ENCODE measurements around the gene AK2.
"Not testable (repeated sequence)": the region's sequence is repeated elsewhere in the genome, so short reads cannot be mapped to it uniquely, and the experiment has no call there.

AK2 gene

GRCh38 chr1:33055210-33056008, 18.7 kb upstream of the AK2 start:
- no peak for DNase-seq (ENCODE audit: low read depth in 3 of 3, low spot score in 1 of 3)

- no peak for DNase-seq (ENCODE audit: low read depth in 3 of 3, low spot score in 1 of 3)
Measured at GRCh38 chr1:33050221-33051076, 13.8 kb upstream of the AK2 start.

GRCh38 chr1:33049371-33049770, 12.7 kb upstream of the AK2 start:
- DNase-seq (ENCODE audit: low read depth in 3 of 3, low spot score in 1 of 3) = no peak

GRCh38 chr1:33048426-33048825, 11.7 kb upstream of the AK2 start:
- no peak for DNase-seq (ENCODE audit: low read depth in 3 of 3, low spot score in 1 of 3)

GRCh38 chr1:33047839-33048305, 11.2 kb upstream of the AK2 start:
- DNase-seq (ENCODE audit: low read depth in 3 of 3, low spot score in 1 of 3) = no peak

- no peak for DNase-seq (ENCODE audit: low read depth in 3 of 3, low spot score in 1 of 3)
Measured at GRCh38 chr1:33047290-33047689, 10.6 kb upstream of the AK2 start.

- not testable (repeated sequence) for DNase-seq (ENCODE audit: low read depth in 3 of 3, low spot score in 1 of 3)
Measured at GRCh38 chr1:33046234-33046633, 9.6 kb upstream of the AK2 start.

GRCh38 chr1:33045814-33046213, 9.1 kb upstream of the AK2 start:
- no peak for DNase-seq (ENCODE audit: low read depth in 3 of 3, low spot score in 1 of 3)

- no peak for DNase-seq (ENCODE audit: low read depth in 3 of 3, low spot score in 1 of 3)
Measured at GRCh38 chr1:33045246-33045645, 8.6 kb upstream of the AK2 start.

GRCh38 chr1:33043267-33044092, 6.8 kb upstream of the AK2 start:
- no peak for DNase-seq (ENCODE audit: low read depth in 3 of 3, low spot score in 1 of 3)

GRCh38 chr1:33042831-33043230, 6.1 kb upstream of the AK2 start:
- DNase-seq (ENCODE audit: low read depth in 3 of 3, low spot score in 1 of 3) = no peak

- no peak for DNase-seq (ENCODE audit: low read depth in 3 of 3, low spot score in 1 of 3)
Measured at GRCh38 chr1:33041026-33041425, 4.3 kb upstream of the AK2 start.

GRCh38 chr1:33039840-33040239, 3.2 kb upstream of the AK2 start:
- no peak for DNase-seq (ENCODE audit: low read depth in 3 of 3, low spot score in 1 of 3)

GRCh38 chr1:33036051-33036525, 595 bp downstream of the AK2 start:
- no peak for DNase-seq (ENCODE audit: low read depth in 3 of 3, low spot score in 1 of 3)

- no peak for DNase-seq (ENCODE audit: low read depth in 3 of 3, low spot score in 1 of 3)
Measured at GRCh38 chr1:33032126-33032869, 4.4 kb downstream of the AK2 start.

GRCh38 chr1:33031506-33031905, 5.2 kb downstream of the AK2 start:
- DNase-seq (ENCODE audit: low read depth in 3 of 3, low spot score in 1 of 3) = no peak

GRCh38 chr1:33030575-33030974, 6.1 kb downstream of the AK2 start:
- DNase-seq (ENCODE audit: low read depth in 3 of 3, low spot score in 1 of 3) = no peak

GRCh38 chr1:33029921-33030320, 6.8 kb downstream of the AK2 start:
- DNase-seq (ENCODE audit: low read depth in 3 of 3, low spot score in 1 of 3) = no peak

GRCh38 chr1:33029209-33029608, 7.5 kb downstream of the AK2 start:
- no peak for DNase-seq (ENCODE audit: low read depth in 3 of 3, low spot score in 1 of 3)

- DNase-seq (ENCODE audit: low read depth in 3 of 3, low spot score in 1 of 3) = no peak
Measured at GRCh38 chr1:33025761-33026160, 10.9 kb downstream of the AK2 start.

GRCh38 chr1:33025180-33025569, 11.5 kb downstream of the AK2 start:
- DNase-seq (ENCODE audit: low read depth in 3 of 3, low spot score in 1 of 3) = no peak

All from stimulated activated CD4-positive, alpha-beta T cell treated with anti-CD3 and anti-CD28 coated beads, TNF-alpha, amount 100 ng/mL, for 1 hour (primary cell).